OCI-LY1 (cell line): ENCODE measurements around the gene ALG1.

Source experiments
- H2AFZ ChIP-seq: fragments of 200-600 bp; sonication (generic), shearing (Covaris generic); 2 replicates; pipeline ENCODE4 v1.6.0; 2014; ENCODE audit warnings: antibody characterized with exemption, mild to moderate bottlenecking, low read length
- H3F3A ChIP-seq: fragments of 200-600 bp; sonication (generic), shearing (Covaris generic); 2 replicates; pipeline ENCODE4 v1.6.0; 2014; ENCODE audit warnings: mild to moderate bottlenecking, antibody characterized with exemption, low read length, moderate library complexity; ENCODE audit not compliant: insufficient read depth
- H3K27ac ChIP-seq: fragments of 200-600 bp; sonication (generic); 2 replicates; pipeline ENCODE4 v1.5.1; 2014; ENCODE audit warnings: low read length, mixed run types, mild to moderate bottlenecking, low read depth; ENCODE audit not compliant: poor library complexity, severe bottlenecking
- H3K27me3 ChIP-seq: fragments of 200-600 bp; sonication (generic); 2 replicates; pipeline ENCODE4 v1.6.0; 2014; ENCODE audit warnings: antibody characterized with exemption, mild to moderate bottlenecking, low read length, moderate library complexity; ENCODE audit not compliant: insufficient read depth
- H3K36me3 ChIP-seq: fragments of 200-600 bp; sonication (generic); 2 replicates; pipeline ENCODE4 v1.6.1; 2014; ENCODE audit warnings: mild to moderate bottlenecking, antibody characterized with exemption, low read length, moderate library complexity, mixed read lengths; ENCODE audit not compliant: insufficient read depth
- H3K4me1 ChIP-seq: fragments of 200-600 bp; sonication (generic); 2 replicates; pipeline ENCODE4 v1.5.1; 2014; ENCODE audit warnings: mild to moderate bottlenecking, low read length, moderate library complexity; ENCODE audit not compliant: insufficient read depth, severe bottlenecking
- H3K4me2 ChIP-seq: fragments of 200-600 bp; sonication (generic), shearing (Covaris generic); 2 replicates; pipeline ENCODE4 v1.6.1; 2014; ENCODE audit warnings: low read length
- H3K4me3 ChIP-seq: fragments of 200-600 bp; sonication (generic); 2 replicates; pipeline ENCODE4 v1.5.1; 2014; ENCODE audit warnings: low read length, low read depth, mild to moderate bottlenecking, mixed read lengths; ENCODE audit not compliant: poor library complexity, severe bottlenecking
- H3K79me2 ChIP-seq: fragments of 200-600 bp; shearing (Covaris generic); 2 replicates; pipeline ENCODE4 v1.6.1; 2016; ENCODE audit warnings: mixed run types, low read length, mixed read lengths; ENCODE audit not compliant: insufficient read depth
- H3K9ac ChIP-seq: fragments of 200-600 bp; sonication (generic), shearing (Covaris generic); 2 replicates; pipeline ENCODE4 v1.6.1; 2014; ENCODE audit warnings: mild to moderate bottlenecking, low read length, mixed read lengths
- H3K9me2 ChIP-seq: fragments of 200-600 bp; sonication (generic), shearing (Covaris generic); 2 replicates; pipeline ENCODE4 v1.6.1; 2014; ENCODE audit warnings: low read depth, mild to moderate bottlenecking, low read length, mixed read lengths
- H3K9me3 ChIP-seq: fragments of 200-600 bp; shearing (Covaris generic); 2 replicates; pipeline ENCODE4 v1.6.1; 2014; ENCODE audit warnings: low read length, mixed read lengths
- H4K20me1 ChIP-seq: fragments of 200-600 bp; sonication (generic), shearing (Covaris generic); 2 replicates; pipeline ENCODE4 v1.6.0; 2016; ENCODE audit warnings: mild to moderate bottlenecking, low read length; ENCODE audit not compliant: insufficient read depth
- CTCF ChIP-seq: fragments of 200-600 bp; sonication (generic), shearing (Covaris generic); IDR thresholded peaks from 2 replicates; pipeline ENCODE4 v1.5.1; 2017; ENCODE audit warnings: mild to moderate bottlenecking, antibody characterized with exemption, low read length, moderate library complexity, mixed read lengths
- EZH2 ChIP-seq: fragments of 200-600 bp; sonication (generic), shearing (Covaris generic); IDR thresholded peaks from 2 replicates; pipeline ENCODE4 v1.8.0; 2017; ENCODE audit warnings: borderline replicate concordance, mixed run types, mild to moderate bottlenecking, antibody characterized with exemption, low read length, moderate library complexity, mixed read lengths

Gene ALG1

GRCh38 chr16:5040451-5040850, 31.2 kb upstream of the ALG1 start:
- Histone ChIP-seq H3K4me3 (no peak overlapping the region), H3F3A (no peaks in the 10 kb centered on the region), H3K9ac (no peak overlapping the region), H3K9me2 (no peaks in the 10 kb centered on the region), H3K27me3 (no peaks in the 10 kb centered on the region; the same call in 1 of the 2 replicates), H3K36me3 (no peaks in the 10 kb centered on the region), H3K79me2 (no peaks in the 10 kb centered on the region), H3K9me3 (no peaks in the 10 kb centered on the region), H3K4me2 (no peak overlapping the region), H4K20me1 (no peaks in the 10 kb centered on the region), H3K4me1 (peaks cover 9% of the 10 kb centered on the region), H3K27ac (no peak overlapping the region), H2AFZ (no peak overlapping the region)
- TF ChIP-seq EZH2 = no peak
- no peak for TF ChIP-seq CTCF

- no peaks in the 10 kb centered on the region for H4K20me1 ChIP-seq
- no peaks in the 10 kb centered on the region for H3F3A ChIP-seq
- peaks cover 2% of the 10 kb centered on the region for H3K4me1 ChIP-seq
- no peak overlapping the region for H3K4me2 ChIP-seq
- H3K9me3 ChIP-seq = no peaks in the 10 kb centered on the region
- no peaks in the 10 kb centered on the region; the same call in 1 of the 2 replicates for H3K27me3 ChIP-seq
- no peak overlapping the region for H3K9ac ChIP-seq
- no peaks in the 10 kb centered on the region for H3K9me2 ChIP-seq
- H3K4me3 ChIP-seq = no peak overlapping the region
- H3K79me2 ChIP-seq = no peaks in the 10 kb centered on the region
- no peak overlapping the region for H3K27ac ChIP-seq
- H2AFZ ChIP-seq = no peak overlapping the region
- TF ChIP-seq CTCF (no peak), EZH2 (no peak)
- no peaks in the 10 kb centered on the region for H3K36me3 ChIP-seq
Measured at GRCh38 chr16:5041600-5042133, 30.0 kb upstream of the ALG1 start.

DNA sequence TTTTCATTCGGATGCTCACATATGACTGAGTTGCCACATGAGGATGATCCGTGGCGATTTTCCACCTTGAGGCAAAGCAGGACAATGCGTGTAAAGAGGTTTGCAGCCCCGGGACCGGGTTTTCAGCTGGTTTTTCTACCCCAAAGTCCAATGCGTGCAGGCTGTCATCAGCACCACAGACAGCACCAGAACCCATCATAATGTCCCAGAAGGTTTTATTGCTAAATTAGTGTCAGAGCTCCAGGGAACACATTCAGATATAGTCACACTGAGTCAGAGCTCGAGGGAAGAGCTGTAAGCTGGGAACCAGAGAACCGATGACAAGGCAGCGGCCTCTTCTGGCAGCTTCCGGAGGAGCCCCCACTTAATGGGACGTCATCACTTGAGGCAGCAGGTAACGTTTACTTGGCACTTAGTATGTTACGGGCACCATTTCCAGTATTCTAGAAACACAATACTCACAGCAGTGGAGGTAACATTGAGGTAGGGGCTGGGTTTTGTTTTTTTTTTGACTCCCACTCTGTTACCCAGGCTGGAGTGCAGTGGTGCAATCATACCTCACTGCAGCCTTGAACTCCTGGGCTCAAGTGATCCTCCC, 29.0 kb upstream of the ALG1 start:
- H3K4me2 ChIP-seq = no peak overlapping the region
- no peaks in the 10 kb centered on the region for H3K79me2 ChIP-seq
- H3K4me3 ChIP-seq = no peak overlapping the region
- no peaks in the 10 kb centered on the region for H3K36me3 ChIP-seq
- no peaks in the 10 kb centered on the region for H3K9me3 ChIP-seq
- no peak for TF ChIP-seq CTCF
- no peak for TF ChIP-seq EZH2
- H3K27ac ChIP-seq = no peak overlapping the region
- no peaks in the 10 kb centered on the region for H3K9me2 ChIP-seq
- H3K4me1 ChIP-seq = no peaks in the 10 kb centered on the region
- no peaks in the 10 kb centered on the region for H3F3A ChIP-seq
- no peak overlapping the region for H3K9ac ChIP-seq
- H3K27me3 ChIP-seq = no peaks in the 10 kb centered on the region; the same call in 1 of the 2 replicates
- H4K20me1 ChIP-seq = no peaks in the 10 kb centered on the region
- H2AFZ ChIP-seq = no peak overlapping the region
